ENCODE results near the gene SDC3.
"Not testable (repeated sequence)": the region's sequence is repeated elsewhere in the genome, so short reads cannot be mapped to it uniquely, and the experiment has no call there.

SDC3 gene, protein sequence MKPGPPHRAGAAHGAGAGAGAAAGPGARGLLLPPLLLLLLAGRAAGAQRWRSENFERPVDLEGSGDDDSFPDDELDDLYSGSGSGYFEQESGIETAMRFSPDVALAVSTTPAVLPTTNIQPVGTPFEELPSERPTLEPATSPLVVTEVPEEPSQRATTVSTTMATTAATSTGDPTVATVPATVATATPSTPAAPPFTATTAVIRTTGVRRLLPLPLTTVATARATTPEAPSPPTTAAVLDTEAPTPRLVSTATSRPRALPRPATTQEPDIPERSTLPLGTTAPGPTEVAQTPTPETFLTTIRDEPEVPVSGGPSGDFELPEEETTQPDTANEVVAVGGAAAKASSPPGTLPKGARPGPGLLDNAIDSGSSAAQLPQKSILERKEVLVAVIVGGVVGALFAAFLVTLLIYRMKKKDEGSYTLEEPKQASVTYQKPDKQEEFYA

GRCh38 chr1:30908696-30909364, at the start of gene SDC3:
TSS of gene SDC3 (minus strand) at chr1:30908758. CDS start at chr1:30908586, 172 bp downstream.
- peak; percentile 41 for DNase-seq

DNA sequence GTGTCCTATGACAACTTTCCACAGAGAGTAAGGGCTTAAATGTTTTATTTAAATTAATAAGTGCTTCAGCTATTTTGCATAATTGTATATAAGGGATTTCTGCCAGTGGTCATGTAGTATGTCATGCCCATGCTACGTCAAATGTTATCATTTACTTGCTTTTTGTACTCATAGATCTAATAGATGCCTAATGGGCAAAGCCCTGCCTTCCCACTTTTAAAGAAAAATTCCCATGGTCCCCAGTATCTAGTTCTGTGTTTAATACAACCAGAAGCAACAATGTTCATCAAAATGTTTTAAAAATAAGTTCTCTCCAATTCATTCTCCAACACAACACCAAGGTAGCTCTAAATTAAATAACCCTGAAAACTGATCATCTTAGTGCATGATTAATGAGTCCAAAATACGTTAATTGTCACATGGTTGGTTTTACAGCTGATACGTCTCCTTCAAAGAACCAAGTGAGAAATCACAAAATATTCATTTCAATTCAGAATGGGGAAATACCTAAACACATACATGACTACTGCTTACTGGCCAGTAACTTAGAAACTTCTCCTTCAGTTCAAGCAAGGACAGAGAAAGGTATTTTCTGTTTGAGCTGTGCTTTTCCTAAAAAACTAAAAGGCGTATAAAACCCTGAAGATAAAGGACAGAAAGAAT, 49.1 kb upstream of the SDC3 start:
- DNase-seq: no peak

DNA sequence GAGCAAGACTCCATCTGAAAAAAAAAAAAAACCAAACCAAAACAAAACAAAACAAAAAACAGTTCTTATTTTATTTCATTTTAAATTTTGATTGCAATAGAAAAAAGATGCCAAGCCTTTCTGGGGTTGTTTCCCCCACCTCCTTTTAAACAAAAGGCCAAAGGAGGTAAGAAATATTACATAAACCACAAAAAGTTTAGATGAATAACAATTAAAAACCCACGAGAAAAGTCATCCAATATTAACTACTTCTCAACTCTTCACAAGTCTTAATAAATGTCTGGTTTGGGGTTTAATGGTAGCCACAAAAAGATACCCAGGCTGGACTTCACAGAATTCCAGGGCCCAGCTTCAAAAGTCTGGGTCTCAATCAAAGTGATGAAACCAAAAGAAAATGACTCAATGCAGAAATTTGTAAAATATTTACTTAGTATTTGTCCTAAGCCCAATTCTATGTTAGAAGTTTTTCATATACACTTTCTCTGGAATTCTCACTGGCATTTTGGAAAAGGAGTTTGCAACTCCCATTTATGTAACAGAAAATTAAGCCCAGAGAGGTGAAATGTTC, 47.0 kb upstream of the SDC3 start:
- DNase-seq: no peak

GRCh38 chr1:30953685-30954084, 45.1 kb upstream of the SDC3 start:
- DNase-seq: no peak

DNA sequence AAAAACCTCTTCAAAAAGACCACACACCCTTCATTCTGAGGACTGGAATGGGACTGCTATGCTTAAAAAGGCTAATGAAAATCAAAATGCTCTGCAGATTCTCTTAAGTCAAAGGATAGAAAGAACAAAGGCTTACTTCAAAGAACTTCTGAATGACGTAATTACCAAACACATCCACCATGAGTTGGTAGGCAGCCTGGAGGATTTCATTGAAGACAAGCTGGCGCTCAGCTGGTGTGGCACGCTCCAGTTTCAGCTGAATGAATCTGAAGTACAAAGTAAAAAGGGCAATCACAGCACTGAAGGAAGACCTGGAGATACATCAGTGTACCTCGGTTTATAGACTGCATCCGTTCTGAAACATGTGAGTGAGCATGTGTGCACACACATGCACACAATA, 43.5 kb upstream of the SDC3 start:
- no peak for DNase-seq

GRCh38 chr1:30950700-30951099, 42.1 kb upstream of the SDC3 start:
- DNase-seq: no peak

DNA sequence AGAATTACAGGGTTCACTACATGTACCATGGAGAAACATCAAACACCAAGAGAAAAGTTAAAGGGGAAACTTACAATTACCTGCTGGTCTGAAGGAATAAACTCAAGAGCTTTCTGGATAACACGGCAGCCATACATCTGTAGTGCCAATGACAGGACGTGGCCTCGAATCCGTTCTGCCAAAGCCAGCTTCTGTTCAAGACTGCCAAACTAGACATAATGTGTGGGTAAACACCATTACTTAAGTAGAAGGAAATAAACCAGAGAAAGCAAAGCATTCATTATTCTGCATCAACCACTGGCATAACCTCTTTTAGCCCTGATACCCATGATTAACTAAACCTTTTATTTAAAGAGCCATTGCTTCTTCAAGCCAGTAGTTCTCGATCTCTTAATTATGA, 41.5 kb upstream of the SDC3 start:
- DNase-seq: no peak

- DNase-seq: not testable (repeated sequence)
Observed at GRCh38 chr1:30949487-30949838, 40.9 kb upstream of the SDC3 start.

DNA sequence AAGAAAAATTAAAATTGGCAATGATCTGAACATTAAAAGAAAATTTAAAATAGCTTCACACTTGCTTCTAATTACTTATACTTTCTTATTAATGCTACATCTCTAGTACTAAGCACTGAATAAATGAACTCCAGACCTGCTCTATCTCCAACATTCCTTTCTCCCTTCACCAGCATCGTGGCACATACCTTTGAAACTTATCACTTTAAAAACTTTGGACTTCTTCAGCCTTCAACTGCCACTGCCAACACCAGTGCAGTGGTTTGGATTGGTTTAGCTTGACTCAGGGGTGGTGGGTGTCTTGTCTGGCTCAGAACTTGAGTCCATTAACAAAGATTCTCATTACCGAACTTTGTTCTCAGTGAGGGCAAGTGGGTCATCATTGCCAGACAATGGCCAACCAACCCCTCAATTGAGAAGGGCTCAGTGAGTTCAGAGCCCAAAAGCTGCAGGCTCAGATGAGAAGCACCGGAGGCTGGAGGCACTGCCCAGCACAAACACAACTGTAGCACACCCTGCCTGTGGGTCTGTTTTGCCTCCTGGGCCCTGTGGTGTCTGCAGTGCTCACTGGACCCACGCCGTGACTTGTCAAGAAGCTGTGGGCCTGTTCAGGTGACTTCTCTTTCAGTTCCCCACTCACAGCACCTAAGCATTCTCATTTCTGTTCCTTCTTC, 40.4 kb upstream of the SDC3 start:
- not testable (repeated sequence) for DNase-seq

GRCh38 chr1:30948278-30948677, 39.7 kb upstream of the SDC3 start:
- no peak for DNase-seq

GRCh38 chr1:30947212-30947611, 38.7 kb upstream of the SDC3 start:
- no peak for DNase-seq

GRCh38 chr1:30942326-30942963, 33.9 kb upstream of the SDC3 start:
- no peak for DNase-seq

DNA sequence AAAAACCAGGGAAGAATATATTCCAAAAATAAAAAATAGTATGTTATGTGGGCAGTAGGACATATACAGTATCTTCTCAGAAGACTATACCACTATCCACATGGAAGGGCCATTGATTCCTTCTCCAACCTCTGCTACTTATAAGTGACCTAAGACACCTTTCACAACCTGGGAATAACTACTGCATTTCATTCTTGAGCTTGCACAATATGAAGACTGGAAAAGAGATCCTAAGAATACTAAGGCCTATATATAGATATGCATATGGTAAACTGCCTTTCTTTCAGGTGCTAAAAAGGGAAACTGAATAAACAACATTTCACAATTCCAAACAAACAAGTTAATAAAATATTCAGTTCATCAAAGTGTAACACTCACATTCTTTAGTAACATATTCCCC, 32.0 kb upstream of the SDC3 start:
- no peak for DNase-seq

DNA sequence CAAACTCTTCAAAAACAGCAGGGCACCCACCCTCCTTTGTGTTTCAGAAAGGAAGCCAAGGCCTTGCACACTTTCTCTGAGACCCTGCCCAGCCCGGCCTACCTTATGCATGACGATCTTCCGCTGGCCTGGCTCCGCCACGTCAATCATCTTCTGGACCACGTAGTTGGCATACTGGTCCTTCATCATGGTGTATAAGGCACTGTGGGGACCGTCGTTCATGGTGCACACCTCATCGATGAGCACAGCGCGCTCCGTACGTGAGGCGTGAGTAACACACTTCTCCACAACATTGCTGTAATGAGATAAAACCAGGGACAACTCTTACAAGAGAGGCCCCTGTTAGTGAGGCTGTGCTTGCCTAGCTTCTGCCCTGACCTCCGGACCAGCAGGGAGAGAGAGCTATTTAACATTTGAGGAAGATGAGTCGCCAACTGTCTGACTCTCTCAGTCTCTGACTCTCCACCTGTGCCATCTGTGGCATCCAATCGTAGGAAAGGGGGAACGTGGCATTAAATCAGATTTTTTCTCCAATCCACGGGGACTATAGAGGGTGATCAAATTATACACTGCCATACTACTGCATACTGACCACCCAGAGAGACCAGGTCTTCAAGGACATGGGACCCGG, 28.1 kb upstream of the SDC3 start:
- no peak for DNase-seq

GRCh38 chr1:30935758-30936157, 27.2 kb upstream of the SDC3 start:
- DNase-seq: not testable (repeated sequence)

DNA sequence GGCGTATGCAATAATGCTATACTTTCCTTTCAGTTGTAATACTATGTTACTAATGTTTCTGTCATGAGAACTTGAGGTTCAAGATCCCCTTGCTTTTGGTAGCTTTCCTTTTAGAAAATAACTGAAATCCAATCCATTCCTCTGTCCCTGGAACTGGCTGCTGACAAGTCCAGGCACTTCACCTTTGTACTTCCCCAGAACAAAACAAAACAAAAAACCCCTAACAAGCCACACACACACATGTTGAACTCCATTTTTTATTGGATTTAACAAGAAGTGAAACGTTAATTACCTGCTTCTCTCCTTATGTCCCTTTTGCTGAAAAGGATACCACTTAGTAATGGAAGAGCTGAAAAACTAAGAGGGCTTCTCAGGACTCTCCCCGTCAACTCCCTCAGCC, 26.1 kb upstream of the SDC3 start:
- no peak for DNase-seq

DNA sequence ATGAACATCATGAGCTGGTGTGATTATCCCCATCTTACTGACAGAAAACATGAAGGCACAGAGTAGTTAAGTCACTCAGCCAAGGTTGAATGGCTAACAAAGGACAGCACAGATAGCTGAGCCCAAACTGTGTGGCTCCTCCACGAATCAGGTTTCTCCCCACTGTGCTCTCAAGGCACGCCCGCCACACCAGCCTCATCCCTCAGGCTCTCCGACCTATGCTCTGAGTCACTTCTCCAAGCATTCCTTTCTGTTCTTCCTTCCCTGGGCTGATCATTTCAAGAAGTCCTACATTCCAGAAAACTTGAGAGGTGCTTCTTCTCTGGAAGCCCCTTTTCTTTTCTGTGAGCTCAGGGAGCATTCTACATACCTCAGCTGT, 25.3 kb upstream of the SDC3 start:
- DNase-seq: no peak

- DNase-seq: peak; percentile 22
Observed at GRCh38 chr1:30930631-30931173, 22.1 kb upstream of the SDC3 start.

DNA sequence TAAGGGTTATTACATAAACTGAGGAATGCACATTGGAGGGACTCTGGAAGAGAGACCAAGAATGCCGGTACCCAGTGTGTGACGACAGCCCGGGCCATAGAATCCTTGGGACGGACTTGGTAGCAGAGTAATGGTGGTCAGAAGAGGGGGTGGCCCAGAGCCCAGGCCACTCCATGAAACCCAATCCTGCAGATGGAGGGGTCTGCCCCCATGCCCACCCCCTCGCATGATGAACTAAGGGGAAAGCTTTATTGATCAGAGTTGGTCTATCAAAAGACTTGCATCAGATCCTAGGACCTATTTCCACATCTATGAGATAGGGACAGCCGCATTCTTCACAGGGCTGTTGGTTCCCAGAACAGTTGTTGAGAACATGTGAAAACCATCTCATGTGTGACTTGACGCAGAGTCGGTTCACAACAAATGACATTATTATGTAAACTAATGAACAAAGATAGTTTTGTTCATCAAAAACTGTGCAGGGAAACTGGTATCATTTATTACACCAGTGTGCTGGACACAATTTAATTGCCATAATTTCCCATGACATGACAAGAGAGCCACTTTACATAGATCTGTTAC, 21.5 kb upstream of the SDC3 start:
- peak; percentile 24 for DNase-seq

DNA sequence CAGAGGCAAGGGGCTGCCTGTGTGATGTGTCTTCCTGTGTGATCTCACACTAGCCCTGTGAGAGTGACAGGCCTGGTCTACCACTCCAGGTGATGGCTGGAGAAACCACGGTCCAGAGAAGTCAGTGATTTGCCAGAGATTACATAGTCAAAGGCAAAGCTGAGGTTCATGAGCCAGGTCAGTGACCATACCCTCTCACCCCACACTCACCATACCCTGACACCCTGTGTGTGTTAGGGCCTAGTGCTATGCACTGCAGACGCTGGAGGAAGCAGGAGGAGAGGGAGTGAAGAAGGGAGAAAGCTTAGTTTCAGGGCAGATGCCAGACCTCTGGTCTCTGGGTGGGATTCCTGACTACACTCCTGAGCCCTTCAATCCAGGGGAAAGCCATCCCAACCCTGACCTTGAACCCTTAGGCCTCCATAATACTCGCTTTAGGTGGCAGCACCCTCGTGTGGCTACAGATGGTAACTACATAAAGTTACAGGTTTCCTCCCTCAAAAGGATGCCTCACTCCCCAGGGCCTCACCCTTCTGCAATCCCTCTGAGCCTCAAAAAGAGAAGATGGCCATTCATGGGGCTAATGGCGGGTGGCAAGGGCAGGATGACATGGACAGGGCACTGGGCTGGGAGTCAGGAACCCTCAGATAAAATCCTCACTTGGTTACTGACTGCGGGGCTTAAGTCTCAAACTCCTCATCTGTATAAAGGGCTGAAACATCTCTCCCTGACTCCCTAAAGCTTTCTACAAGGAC, 20.8 kb upstream of the SDC3 start:
- peak; percentile 30 for DNase-seq

DNA sequence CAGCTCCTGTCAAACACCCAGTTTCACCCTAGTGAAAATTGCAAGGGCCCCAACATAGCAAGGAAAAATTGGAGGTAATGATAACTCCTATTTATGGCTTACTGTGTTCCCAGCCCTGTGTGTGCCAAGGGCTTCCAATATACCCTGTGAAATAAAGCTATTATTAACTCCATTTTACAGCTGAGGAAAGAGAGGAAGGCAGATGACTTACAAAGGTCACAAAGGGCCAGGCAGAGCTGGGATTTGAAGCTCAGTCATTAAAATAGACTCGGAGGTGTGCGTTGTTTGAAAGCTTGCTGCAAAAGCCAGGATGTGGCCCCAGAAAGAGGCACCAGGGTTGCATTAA, 20.2 kb upstream of the SDC3 start:
- no peak for DNase-seq

Data from right hindlimb (tissue), 1 donor.